ENCODE measurements around the gene PLXNA2. TPM values are rescaled to one million over a fixed set of nuclear protein-coding genes. Genes with fewer than 3 reads are reported as not detected.

PLXNA2 gene
- polyA plus RNA-seq, 2 of the 4 experiments (the other 2 are of a cell fraction) = 0.36 to 0.87 TPM

- TF ChIP-seq CTCF (IDR thresholded peaks at IDR 0.05) (no peak), JUNB (IDR thresholded peaks at IDR 0.05) (no peak), POLR2AphosphoS2 (conservative IDR thresholded peaks at IDR 0.05; ENCODE audit: low read length) (no peak), NR3C1 (IDR thresholded peaks at IDR 0.05) (no peak), KDM5A (IDR thresholded peaks at IDR 0.05) (no peak), EHF (CRISPR knock-in tag; IDR thresholded peaks at IDR 0.05) (no peak)
Observed at GRCh38 chr1:208089761-208090370, 154.3 kb downstream of the PLXNA2 start (continued).

- H3K4me3 ChIP-seq = no peak overlapping the region
- FAIRE-seq (no peak), DNase-seq (ENCODE audit: low read depth in 1 of 2, low spot score in 1 of 2) (no peak), ATAC-seq (no peak)
- H3K9me3 ChIP-seq = no peaks in the 10 kb centered on the region
- TF ChIP-seq HOXB5 (CRISPR knock-in tag; IDR thresholded peaks at IDR 0.05) (no peak), E2F6 (IDR thresholded peaks at IDR 0.05; ENCODE audit: borderline replicate concordance, low read depth) (no peak), CHD4 (IDR thresholded peaks at IDR 0.05; ENCODE audit: borderline replicate concordance) (no peak), MAX (IDR thresholded peaks at IDR 0.05) (no peak), REST (IDR thresholded peaks at IDR 0.05) (no peak), CEBPB (IDR thresholded peaks at IDR 0.05) (no peak), CTCF (IDR thresholded peaks at IDR 0.05) (no peak), USF2 (IDR thresholded peaks at IDR 0.05) (no peak), CBX8 (IDR thresholded peaks at IDR 0.05) (no peak), HOXA7 (CRISPR knock-in tag; IDR thresholded peaks at IDR 0.05) (no peak), HEYL (CRISPR knock-in tag; IDR thresholded peaks at IDR 0.05) (no peak), HMGXB4 (CRISPR knock-in tag; IDR thresholded peaks at IDR 0.05; ENCODE audit: borderline replicate concordance) (no peak), BHLHE40 (IDR thresholded peaks at IDR 0.05; ENCODE audit: low read depth, low read length) (no peak), TP53 (CRISPR knock-in tag; IDR thresholded peaks at IDR 0.05) (no peak), CHD2 (IDR thresholded peaks at IDR 0.05; ENCODE audit: low read length, partially characterized antibody) (no peak), SREBF2 (IDR thresholded peaks at IDR 0.05) (no peak), KDM5A (IDR thresholded peaks at IDR 0.05) (no peak), GATA3 (IDR thresholded peaks at IDR 0.05; ENCODE audit: borderline replicate concordance) (no peak), EHMT2 (IDR thresholded peaks at IDR 0.05; ENCODE audit: low read depth) (no peak)
- H3K27ac ChIP-seq = no peak overlapping the region
- POLR2A ChIA-PET = interaction anchor here (0.8 kb wide), 1 partner anchor 156 kb away, joined by 3 read pairs; no protein-coding TSS in a partner anchor
- no peaks in the 10 kb centered on the region for H3K4me1 ChIP-seq
- CTCF ChIA-PET = interaction anchor here (0.9 to 2.1 kb wide), 4 partner anchors 12 to 163 kb away, joined by 3 to 6 read pairs (median 6); no protein-coding TSS in a partner anchor
- 30% methylated on average over 1 of the region's 1 CpG for WGBS (ENCODE audit: missing lambda C conversion rate)
- no peak overlapping the region for H3K4me2 ChIP-seq
Observed at GRCh38 chr1:208089149-208089548, 155.0 kb downstream of the PLXNA2 start.
